NK-92 treated with Interleukin-12 subunit alpha and Interleukin-12 subunit beta, amount 100 ng/mL, for 24 hours (cell line): Measurements from ENCODE around the gene KCNS3.

Source experiments
- DNase-seq: peaks from one replicate; lab custom pipeline; 2025; lab: John Stamatoyannopoulos, UW

Gene KCNS3

GRCh38 chr2:17877811-17878280 is 621 bp upstream of the KCNS3 start:
- no peak for DNase-seq

GRCh38 chr2:17879137-17879912 is 858 bp downstream of the KCNS3 start:
- no peak for DNase-seq

DNA sequence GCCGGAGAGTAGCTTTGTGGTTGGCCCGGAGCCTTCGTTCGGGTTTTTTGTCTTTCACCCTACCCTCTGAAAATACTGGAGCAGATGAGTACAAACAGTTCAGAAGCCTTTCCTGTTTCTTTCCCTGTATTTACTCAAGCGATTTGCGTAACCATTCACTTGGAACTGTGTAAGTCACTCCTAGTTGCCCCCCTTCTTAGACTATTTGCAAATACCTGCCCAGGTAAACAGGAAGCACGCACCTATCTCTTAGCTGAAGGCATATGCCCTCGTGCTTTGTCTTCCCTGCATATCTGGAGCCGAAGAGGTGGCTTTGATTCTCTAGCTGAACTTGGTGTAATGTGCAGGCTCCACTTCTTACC is 1.4 kb downstream of the KCNS3 start:
- DNase-seq: no peak

- DNase-seq: no peak
These were observed 14.5 kb downstream of the KCNS3 start for GRCh38 chr2:17892770-17893534.

DNA sequence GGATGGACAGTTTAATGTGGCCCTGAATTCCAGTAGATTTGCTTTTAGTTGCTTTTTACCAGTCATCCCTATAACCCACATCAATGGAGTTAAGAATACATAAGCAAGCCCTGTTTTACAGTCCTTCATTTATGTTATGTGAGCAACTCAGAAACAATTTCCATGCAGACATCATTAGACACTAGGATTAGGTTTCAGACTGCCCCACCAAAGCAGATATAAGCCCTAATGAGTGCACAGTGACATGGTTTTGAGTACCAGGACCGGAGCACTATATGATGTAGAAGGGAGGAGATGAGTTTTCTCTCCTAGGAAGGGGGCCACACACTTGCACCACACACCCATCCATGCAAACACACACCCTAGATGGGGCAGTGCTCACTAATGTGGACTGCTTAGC is 15.5 kb downstream of the KCNS3 start:
- no peak for DNase-seq

- DNase-seq: no peak
These were observed 16.1 kb downstream of the KCNS3 start for GRCh38 chr2:17894556-17894955.

DNA sequence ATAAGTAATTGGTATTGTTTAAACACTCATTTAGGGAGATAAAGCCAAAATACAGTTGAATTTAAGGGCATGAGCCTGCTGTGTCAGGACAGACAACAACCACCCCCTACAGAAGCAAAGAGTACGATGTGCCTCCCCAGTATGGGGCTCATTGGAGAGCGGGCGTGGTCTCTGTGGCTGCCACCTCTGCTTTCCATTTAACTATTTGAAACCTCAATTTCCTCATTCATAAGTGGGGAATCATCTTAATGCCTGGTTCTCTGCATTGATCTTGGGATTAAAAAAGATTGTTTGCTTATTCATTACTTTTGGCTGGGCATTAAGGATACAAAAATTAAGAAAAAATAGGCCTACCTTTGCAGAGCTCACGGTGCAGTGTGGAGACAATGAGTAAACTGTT is 21.4 kb downstream of the KCNS3 start:
- no peak for DNase-seq

- no peak for DNase-seq
These were observed 22.8 kb downstream of the KCNS3 start for GRCh38 chr2:17901246-17901645.

DNA sequence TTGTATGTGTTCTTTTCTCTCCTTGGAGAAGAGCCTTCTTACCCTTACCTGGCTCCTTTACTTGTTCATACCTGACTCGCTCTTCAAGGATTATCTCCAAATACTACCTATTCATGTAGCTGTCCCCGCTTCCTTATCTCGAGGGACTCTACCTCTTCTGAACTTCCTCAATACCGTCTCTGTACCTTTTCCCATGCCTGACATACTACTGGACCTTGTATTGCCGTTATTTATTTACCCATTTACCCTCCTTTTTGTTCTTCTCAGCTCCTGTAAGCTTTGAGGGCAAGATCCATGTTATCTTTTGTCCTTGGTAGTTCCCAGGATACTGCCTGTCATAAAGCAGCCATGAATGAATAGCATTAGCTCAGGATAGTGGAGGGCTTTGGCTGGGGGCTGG is 32.5 kb downstream of the KCNS3 start:
- DNase-seq: no peak

GRCh38 chr2:17911491-17912260 is 33.2 kb downstream of the KCNS3 start:
- no peak for DNase-seq

- no peak for DNase-seq
These were observed 33.8 kb downstream of the KCNS3 start for GRCh38 chr2:17912266-17912691.

- DNase-seq: no peak
These were observed 36.6 kb downstream of the KCNS3 start for GRCh38 chr2:17915099-17915498.

DNA sequence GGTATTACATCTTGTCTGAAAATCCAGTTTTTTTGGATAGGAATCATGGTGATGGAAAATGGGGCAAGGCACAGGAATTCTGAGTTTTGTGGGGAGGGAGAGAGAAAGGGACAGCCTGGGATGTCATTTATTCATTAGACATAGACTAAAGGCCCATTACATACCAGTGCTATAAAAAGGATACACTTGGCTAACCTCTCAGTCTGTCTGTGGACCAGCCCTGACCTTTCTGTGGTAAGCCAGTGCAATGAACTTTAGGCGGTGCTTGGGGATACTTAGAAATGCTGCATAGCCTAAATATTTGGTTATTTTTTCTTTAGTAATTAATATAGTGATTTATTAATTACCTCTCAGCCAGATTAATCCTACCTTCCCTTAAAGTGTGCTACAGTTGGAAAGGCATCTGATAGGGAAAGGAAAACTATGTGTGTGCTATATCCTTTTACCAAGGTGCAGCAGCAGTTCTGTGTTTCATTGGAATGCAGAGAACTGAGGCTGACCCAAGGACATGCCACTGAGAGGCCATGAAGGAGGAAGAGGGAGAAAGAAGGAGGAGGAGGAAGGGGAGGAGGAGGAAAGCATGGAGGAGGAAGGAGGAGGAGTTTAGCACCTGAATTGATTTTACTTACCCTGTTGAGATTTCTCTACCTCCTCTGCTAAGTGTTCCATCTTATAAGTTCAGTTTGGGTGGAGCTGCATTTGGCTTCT is 37.5 kb downstream of the KCNS3 start:
- DNase-seq: no peak

DNA sequence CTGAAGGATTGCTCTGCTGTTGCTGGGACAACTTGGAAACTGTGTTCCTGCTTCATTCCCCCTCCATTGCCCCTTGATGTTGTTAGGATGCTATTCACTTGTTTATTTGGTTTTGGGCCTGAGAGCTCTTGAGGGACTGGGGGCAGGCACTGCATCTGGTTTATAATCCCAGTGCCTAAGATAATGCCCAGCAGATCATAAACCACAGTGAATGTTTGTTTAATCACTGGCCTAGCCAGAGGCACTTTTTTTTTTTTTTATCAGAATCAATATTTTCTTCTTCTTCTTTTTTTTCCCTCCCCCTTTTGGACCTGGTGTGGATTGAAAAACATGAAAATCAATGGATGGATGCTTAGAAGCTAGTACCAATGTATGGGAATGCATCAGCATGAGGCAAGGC is 38.1 kb downstream of the KCNS3 start:
- DNase-seq: no peak

GRCh38 chr2:17918789-17919188 is 40.3 kb downstream of the KCNS3 start:
- no peak for DNase-seq

DNA sequence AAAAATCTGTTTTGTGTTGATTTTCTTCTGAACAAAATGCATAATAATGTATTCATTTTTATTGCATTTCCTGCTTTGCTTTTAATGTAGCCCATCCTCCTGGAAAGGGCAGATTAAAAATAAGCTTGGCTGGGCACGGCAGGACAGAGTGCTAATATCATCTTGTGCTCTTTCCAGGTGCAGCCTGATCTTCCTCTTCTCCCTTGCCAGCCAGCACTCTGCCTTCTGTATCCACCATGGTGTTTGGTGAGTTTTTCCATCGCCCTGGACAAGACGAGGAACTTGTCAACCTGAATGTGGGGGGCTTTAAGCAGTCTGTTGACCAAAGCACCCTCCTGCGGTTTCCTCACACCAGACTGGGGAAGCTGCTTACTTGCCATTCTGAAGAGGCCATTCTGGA is 52.3 kb downstream of the KCNS3 start:
- DNase-seq: no peak

- DNase-seq: no peak
These were observed 54.8 kb downstream of the KCNS3 start for GRCh38 chr2:17933256-17933655.

DNA sequence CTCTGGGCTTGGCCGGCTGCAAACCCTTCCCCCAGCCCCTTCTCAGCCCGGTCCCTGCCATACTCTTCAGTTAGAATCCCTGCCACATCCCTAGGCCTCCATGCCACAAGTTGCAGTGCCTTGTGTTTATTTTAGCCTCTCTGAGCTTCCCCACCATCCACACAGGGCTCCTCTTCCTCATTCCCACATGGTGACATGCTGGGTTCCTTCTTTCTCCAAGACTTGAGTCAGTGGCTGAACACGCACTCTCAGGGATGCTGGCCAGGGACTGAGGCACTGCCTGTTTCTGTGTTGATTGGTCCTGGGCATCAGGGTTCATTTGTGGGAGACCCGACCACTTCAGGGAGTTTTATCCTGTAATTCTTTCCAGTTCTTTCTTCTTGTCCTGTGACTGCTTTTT is 56.3 kb downstream of the KCNS3 start:
- no peak for DNase-seq

DNA sequence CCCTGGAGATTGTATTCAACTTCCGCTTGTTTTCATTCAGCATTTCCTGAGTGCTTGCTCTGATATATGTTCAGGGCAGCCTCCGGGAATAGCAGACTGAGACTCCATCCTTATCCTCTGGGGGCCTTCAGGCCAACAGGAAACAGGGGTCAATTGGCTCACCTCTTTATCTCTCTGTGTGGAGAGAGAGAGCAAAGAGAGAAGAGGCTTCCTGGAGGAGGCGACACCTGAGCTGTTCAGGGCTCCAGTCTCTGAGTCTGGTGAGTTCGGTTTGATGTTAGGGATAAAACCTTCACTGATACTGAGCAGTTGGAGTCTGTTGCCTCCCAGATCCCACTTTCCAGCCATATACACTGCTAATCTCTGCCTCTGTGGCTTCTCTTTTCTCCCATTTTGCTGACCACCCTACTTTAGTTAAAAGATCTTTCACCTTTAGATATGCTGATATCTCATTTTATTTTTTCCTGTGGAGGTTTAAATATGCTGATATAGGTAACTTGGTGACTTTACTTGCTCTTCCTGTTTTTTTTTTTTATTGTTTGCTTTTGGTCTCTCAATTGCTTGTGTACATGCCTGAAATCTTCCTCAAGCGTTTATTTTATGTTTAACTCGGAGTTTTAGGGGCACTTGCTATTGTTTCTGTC is 56.9 kb downstream of the KCNS3 start:
- no peak for DNase-seq

GRCh38 chr2:17936599-17936998 is 58.1 kb downstream of the KCNS3 start:
- DNase-seq: no peak

DNA sequence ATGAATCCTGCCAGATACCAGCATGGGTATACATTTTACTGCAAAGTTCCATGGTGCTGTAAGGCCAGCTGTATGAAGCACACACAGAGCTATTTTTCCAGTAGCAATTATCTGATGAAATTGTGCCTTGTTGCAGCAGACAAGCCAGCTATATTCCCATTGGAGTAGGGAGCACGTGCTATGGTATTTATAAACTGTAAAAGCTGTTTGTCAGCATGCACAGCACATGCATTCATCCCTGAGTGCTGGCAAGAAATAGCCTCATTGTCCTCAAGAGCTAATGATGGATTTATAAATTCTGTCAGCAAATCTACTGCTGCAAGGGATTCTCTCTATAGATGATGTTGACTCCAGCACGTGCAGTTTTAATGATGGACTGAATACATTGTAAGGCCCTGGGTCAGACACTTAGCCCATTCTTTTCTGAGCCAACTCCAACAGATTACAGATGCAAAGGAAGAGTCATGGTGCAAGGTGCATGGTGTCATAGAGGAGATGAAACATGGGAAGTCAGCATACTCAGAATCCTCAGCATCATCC is 61.7 kb downstream of the KCNS3 start:
- no peak for DNase-seq
